ENCODE results near the gene WLS. TPM values are rescaled to one million over a fixed set of nuclear protein-coding genes. Genes with fewer than 3 reads are reported as not detected.

Gene WLS
- total RNA-seq, 1 donor from 2014 or later = not detected

DNA sequence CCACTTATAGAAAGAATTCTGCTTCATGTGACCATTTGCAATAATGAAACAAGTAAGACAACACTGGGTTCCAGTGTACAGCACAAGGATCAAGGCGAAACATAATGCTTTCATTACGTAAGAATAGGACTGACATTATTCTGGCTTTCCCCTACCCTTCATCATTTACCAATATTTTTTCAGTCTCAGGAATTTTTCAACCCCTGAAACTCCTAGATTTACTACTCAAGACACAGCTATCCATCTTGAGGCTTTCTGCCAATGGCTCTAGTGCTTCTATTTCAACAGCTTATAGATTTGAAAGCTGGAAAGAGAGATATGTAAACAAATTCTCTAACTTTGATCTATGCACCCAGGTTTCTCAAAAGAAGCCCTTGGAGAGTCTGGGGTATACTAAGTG lies 48.4 kb downstream of the WLS start:
- intact Hi-C loops (cut with micrococcal nuclease) = no loop called here
- CTCF ChIA-PET = no interaction called here
- POLR2A ChIA-PET = no interaction called here

GRCh38 chr1:68181165-68181556 lies 51.2 kb downstream of the WLS start:
- no peaks in the 10 kb centered on the region for H3K9me3 Mint-ChIP-seq
- H3K27me3 Mint-ChIP-seq = peaks cover 4% of the 10 kb centered on the region
- no peaks in the 10 kb centered on the region for H3K36me3 Mint-ChIP-seq (ENCODE audit: low read depth)
- ChIA-PET POLR2A (no interaction called here), CTCF (no interaction called here)
- ATAC-seq (ENCODE audit: low read depth) = peak; percentile 31
- H3K4me3 Mint-ChIP-seq = no peak overlapping the region
- no peak for DNase-seq
- TF ChIP-seq CTCF (IDR thresholded peaks at IDR 0.05) = no peak
- intact Hi-C loops (cut with micrococcal nuclease) = no loop called here
- peaks cover 7% of the 10 kb centered on the region for H3K4me1 Mint-ChIP-seq
- no peak overlapping the region for H3K27ac Mint-ChIP-seq

More for the DNA sequence above, 48.4 kb downstream of the WLS start:
- TF ChIP-seq CTCF (IDR thresholded peaks at IDR 0.05) = no peak
- no peak overlapping the region for H3K27ac Mint-ChIP-seq
- H3K36me3 Mint-ChIP-seq (ENCODE audit: low read depth) = no peaks in the 10 kb centered on the region
- no peak overlapping the region for H3K4me3 Mint-ChIP-seq
- no peak for DNase-seq
- H3K27me3 Mint-ChIP-seq = peaks cover 4% of the 10 kb centered on the region
- no peak for ATAC-seq (ENCODE audit: low read depth)
- H3K9me3 Mint-ChIP-seq = no peaks in the 10 kb centered on the region
- H3K4me1 Mint-ChIP-seq = peaks cover 6% of the 10 kb centered on the region

- intact Hi-C loops (cut with micrococcal nuclease) = no loop called here
- DNase-seq (no peak), ATAC-seq (ENCODE audit: low read depth) (peak; percentile 31)
- Mint-ChIP-seq H3K27me3 (peaks cover 3% of the 10 kb centered on the region), H3K9me3 (no peaks in the 10 kb centered on the region), H3K27ac (no peak overlapping the region), H3K4me3 (no peak overlapping the region), H3K4me1 (peaks cover 7% of the 10 kb centered on the region), H3K36me3 (ENCODE audit: low read depth) (no peaks in the 10 kb centered on the region)
- no peak for TF ChIP-seq CTCF (IDR thresholded peaks at IDR 0.05)
- POLR2A ChIA-PET = no interaction called here
- CTCF ChIA-PET = no interaction called here
These were observed 51.7 kb downstream of the WLS start for GRCh38 chr1:68180441-68181164.

DNA sequence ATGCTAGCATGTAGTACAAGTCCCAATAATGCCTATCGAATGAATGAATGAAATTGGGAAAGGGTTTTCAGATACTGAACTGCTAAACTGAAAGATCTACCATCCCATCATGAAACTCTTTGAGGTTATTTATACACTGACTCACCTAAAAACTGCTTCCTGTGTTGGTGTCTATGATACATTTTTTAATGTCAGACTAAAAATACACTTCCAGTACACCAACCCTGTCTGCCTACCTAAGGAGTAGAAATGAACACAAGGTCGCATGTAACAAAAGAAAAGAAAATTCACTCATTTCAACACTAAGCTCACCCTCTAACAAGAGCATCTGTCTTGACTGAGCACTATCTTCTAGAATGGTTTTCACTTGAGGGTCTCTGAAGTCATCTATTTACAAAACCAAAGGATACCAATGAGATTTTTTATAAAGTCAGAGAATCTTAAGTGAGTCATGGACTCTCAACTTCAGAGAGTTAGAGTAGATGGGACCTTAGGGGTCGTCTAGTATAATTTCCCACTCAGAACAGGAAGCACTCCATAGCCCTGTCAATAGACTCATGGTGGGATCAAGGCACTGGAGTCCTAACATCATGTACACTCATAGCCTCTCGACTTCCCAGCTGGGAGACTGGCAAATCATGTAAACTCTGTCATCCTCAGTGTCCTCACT lies 53.4 kb downstream of the WLS start:
- Mint-ChIP-seq H3K27ac (no peak overlapping the region), H3K9me3 (no peaks in the 10 kb centered on the region), H3K4me3 (no peak overlapping the region), H3K27me3 (no peaks in the 10 kb centered on the region), H3K36me3 (ENCODE audit: low read depth) (no peaks in the 10 kb centered on the region), H3K4me1 (peaks cover 7% of the 10 kb centered on the region)
- no peak for DNase-seq
- POLR2A ChIA-PET = no interaction called here
- CTCF ChIA-PET = no interaction called here
- TF ChIP-seq CTCF (IDR thresholded peaks at IDR 0.05) = no peak
- intact Hi-C loops (cut with micrococcal nuclease) = no loop called here
- no peak for ATAC-seq (ENCODE audit: low read depth)

- no peak overlapping the region for H3K4me3 Mint-ChIP-seq
- no peaks in the 10 kb centered on the region for H3K27me3 Mint-ChIP-seq
- ChIA-PET POLR2A (no interaction called here), CTCF (no interaction called here)
- no peak overlapping the region for H3K27ac Mint-ChIP-seq
- ATAC-seq (ENCODE audit: low read depth) (no peak), DNase-seq (no peak)
- intact Hi-C loops (cut with micrococcal nuclease) = no loop called here
- peaks cover 6% of the 10 kb centered on the region for H3K4me1 Mint-ChIP-seq
- no peaks in the 10 kb centered on the region for H3K9me3 Mint-ChIP-seq
- H3K36me3 Mint-ChIP-seq (ENCODE audit: low read depth) = no peaks in the 10 kb centered on the region
- no peak for TF ChIP-seq CTCF (IDR thresholded peaks at IDR 0.05)
These were observed 56.5 kb downstream of the WLS start for GRCh38 chr1:68175621-68176398.
